K562 (cell line): ENCODE data around the gene ABHD13. TPM values are rescaled to one million over a fixed set of nuclear protein-coding genes. Genes with fewer than 3 reads are reported as not detected.

Experiments
- ATAC-seq: fragments of 200-7000 bp; cut with Tn5 transposase; 3 replicates; pipeline ENCODE4 v1.9.1; 2020; ENCODE audit warnings: moderate library complexity
- BruUV-seq: library from RNA; stranded (reverse); fragments of 400-500 nt; replicated peaks from 2 replicates; lab custom pipeline; 2021; lab: Mats Ljungman, UMichigan
- CTCF ChIA-PET: fragments of 300-600 bp; formaldehyde crosslinking; extraction: SDS; loops from one replicate; lab custom pipeline; 2021; ENCODE audit warnings: low intra/inter-chr PET ratio; lab: Yijun Ruan, JAX
- POLR2A ChIA-PET: fragments of 300-600, 350-650 bp; sonication (Branson Sonifier 250); formaldehyde crosslinking; extraction: SDS; loops from one replicate; lab custom pipeline; 2021; ENCODE audit warnings: antibody characterized with exemption, inconsistent platforms; lab: Yijun Ruan, JAX
- DNase-seq, 4 experiments: peaks; one replicate each; pipeline versions ENCODE4 v3.0.0 to v3.0.0-alpha.2; 2011 to 2018; ENCODE audit warnings: low spot score in 3 of 4, mixed read lengths in 3 of 4; ENCODE audit errors: extremely low read depth in 1 of 4
- FAIRE-seq: peaks from 2 replicates; lab custom pipeline; 2011; peaks lifted over from hg19 to GRCh38; lab: Jason Lieb, UNC
- H2AFZ ChIP-seq: 2 replicates; pipeline ENCODE4 v1.6.0; 2011; ENCODE audit warnings: low read depth, low read length, control low read depth, inconsistent platforms
- H3K27ac ChIP-seq: fragments of 200-600 bp; 3 replicates; pipeline ENCODE4 v1.8.0; 2011; ENCODE audit warnings: low read depth, mild to moderate bottlenecking, control low read depth, inconsistent platforms, low read length, moderate library complexity, mixed read lengths; ENCODE audit errors: extremely low read depth
- H3K27me3 ChIP-seq, 2 experiments: fragments of 300-600 bp in 1 of 2; 2 replicates in 1 of 2; 3 replicates in 1 of 2; pipeline versions ENCODE4 v1.6.0 to v1.8.0; 2011; ENCODE audit warnings: inconsistent platforms in 2 of 2, low read length in 2 of 2, mild to moderate bottlenecking in 1 of 2, mixed read lengths in 1 of 2, moderate library complexity in 1 of 2; ENCODE audit not compliant: control insufficient read depth in 2 of 2, insufficient read depth in 2 of 2
- H3K36me3 ChIP-seq: fragments of 300-600 bp; 3 replicates; pipeline ENCODE4 v1.8.0; 2011; ENCODE audit warnings: mild to moderate bottlenecking, low read length, inconsistent platforms; ENCODE audit not compliant: control insufficient read depth, insufficient read depth
- H3K4me1 ChIP-seq, 2 experiments: fragments of 200-600 bp in 1 of 2; replicated peaks in 1 of 2; 2 replicates in 1 of 2; 3 replicates in 1 of 2; pipeline versions ENCODE4 v1.5.1 to v1.8.0; 2011; ENCODE audit warnings: inconsistent platforms in 2 of 2, low read length in 2 of 2, mild to moderate bottlenecking in 1 of 2, mixed read lengths in 1 of 2, moderate library complexity in 1 of 2; ENCODE audit not compliant: control insufficient read depth in 2 of 2, insufficient read depth in 2 of 2
- H3K4me2 ChIP-seq: 2 replicates; pipeline ENCODE4 v1.6.1; 2011; ENCODE audit warnings: low read length, control low read depth, inconsistent platforms, mixed read lengths; ENCODE audit not compliant: insufficient read depth
- H3K4me3 ChIP-seq: fragments of 200-600 bp; sonication (generic), shearing (Covaris generic); 2 replicates; pipeline ENCODE4 v1.5.1; 2016; ENCODE audit warnings: control low read depth, inconsistent platforms
- H3K79me2 ChIP-seq: fragments of 200-600 bp; 3 replicates; pipeline ENCODE4 v1.8.0; 2011; ENCODE audit warnings: low read length, inconsistent platforms; ENCODE audit not compliant: control insufficient read depth, insufficient read depth
- H3K9ac ChIP-seq, 2 experiments: 2 replicates each; pipeline versions ENCODE4 v1.6.0 to v1.6.1; 2011; ENCODE audit warnings: low read depth in 2 of 2, low read length in 2 of 2, control low read depth in 1 of 2, inconsistent platforms in 1 of 2, mild to moderate bottlenecking in 1 of 2, mixed read lengths in 1 of 2; ENCODE audit not compliant: insufficient read depth in 1 of 2
- H3K9me1 ChIP-seq: one replicate; pipeline ENCODE4 v1.6.0; 2011; ENCODE audit warnings: inconsistent platforms, mild to moderate bottlenecking, low read length, moderate library complexity; ENCODE audit not compliant: control insufficient read depth, insufficient read depth
- H3K9me3 ChIP-seq: replicated peaks from 2 replicates; pipeline ENCODE4 v1.5.1; 2011; ENCODE audit warnings: low read depth, low read length, inconsistent platforms; ENCODE audit not compliant: control insufficient read depth, insufficient read depth
- H4K20me1 ChIP-seq: replicated peaks from 2 replicates; pipeline ENCODE4 v1.6.1; 2011; ENCODE audit warnings: low read length, inconsistent platforms, mixed read lengths; ENCODE audit not compliant: control insufficient read depth, insufficient read depth
- ATF1 ChIP-seq, 2 experiments: fragments of 450-650 bp in 1 of 2; IDR thresholded peaks; 2 replicates each; pipeline ENCODE4 v1.6.1; 2016; ENCODE audit warnings: missing compliant biosample characterization in 1 of 2, missing genetic modification characterization in 1 of 2
- NFYB ChIP-seq: IDR thresholded peaks from 2 replicates; pipeline ENCODE4 v1.6.1; 2011; ENCODE audit warnings: mild to moderate bottlenecking, moderate library complexity; ENCODE audit not compliant: insufficient read length; ENCODE audit errors: extremely low read depth
- NONO ChIP-seq, 2 experiments: fragments of 200-400 bp in 1 of 2; fragments of 450-650 bp in 1 of 2; formaldehyde crosslinking in 1 of 2; IDR thresholded peaks; 2 replicates each; pipeline ENCODE4 v1.6.1; 2017; ENCODE audit warnings: low read depth in 2 of 2, mild to moderate bottlenecking in 2 of 2, moderate library complexity in 2 of 2, low read length in 1 of 2
- POU5F1 ChIP-seq: fragments of 150-350 bp; IDR thresholded peaks from 2 replicates; pipeline ENCODE4 v1.6.1; 2014; ENCODE audit warnings: borderline replicate concordance, low read length, low read depth, mild to moderate bottlenecking; ENCODE audit not compliant: partially characterized antibody
- WGBS: fragments of 100-300 bp; shearing (Covaris generic); methylation state at CpG from one replicate; pipeline ENCODE4 v1.1.6; 2016; ENCODE audit warnings: low coverage, mixed read lengths; ENCODE audit not compliant: insufficient coverage; ENCODE audit errors: missing lambda C conversion rate; 5-methylcytosine and 5-hydroxymethylcytosine counted together
- in situ Hi-C: fragments of 300-500 bp; cut with MboI; formaldehyde crosslinking; loops from 4 replicates; pipeline ENCODE4 v1.15.0; 2018; ENCODE audit warnings: inconsistent platforms, mixed read lengths
- intact Hi-C: fragments of 100-400 bp; cut with micrococcal nuclease; formaldehyde crosslinking; loops from 2 replicates; pipeline ENCODE4 v1.14.2; 2022
- polyA plus RNA-seq, 8 experiments: library from polyadenylated mRNA; depleted of rRNA in 4 of 8; stranded (reverse) in 5 of 8; unstranded in 3 of 8; fragments of >200 nt; fragmentation: Nextera tagmentation in 2 of 8; fragmentation: Illumina TruSeq in 1 of 8; extraction: Ambion mirVana in 2 of 8; extraction: Trizol in 1 of 8; gene quantifications; 2 replicates each; pipeline versions ENCODE4 v1.2.1 to v1.2.3, GENCODE V29; 2011 to 2014; ENCODE audit warnings: inconsistent platforms in 1 of 8, missing spikeins in 1 of 8
- total RNA-seq, 7 experiments: library from RNA; depleted of rRNA in 6 of 7; stranded (reverse); fragments of >200 nt in 6 of 7; fragmentation: Illumina TruSeq in 2 of 7; extraction: Trizol in 2 of 7; gene quantifications; 2 replicates each; pipeline versions ENCODE4 v1.2.1 to v1.2.3, GENCODE V29; 2011 to 2021; ENCODE audit warnings: low replicate concordance in 1 of 7

Gene ABHD13
- total and polyA plus RNA-seq, 9 of the 15 experiments (the other 6 are each of a cell fraction or from before 2014, with no cell fraction given), result 1.7 to 7.0 (median 4.1) TPM

GRCh38 chr13:108178078-108178477, 40.1 kb upstream of the ABHD13 start:
- H3K27me3 ChIP-seq, result no peaks in the 10 kb centered on the region
- H3K4me3 ChIP-seq, result no peak overlapping the region
- no peak overlapping the region for H2AFZ ChIP-seq
- no peak overlapping the region for H3K4me2 ChIP-seq
- H4K20me1 ChIP-seq, result no peaks in the 10 kb centered on the region
- FAIRE-seq, result no peak
- intact Hi-C loops, result no loop called here
- no peak for DNase-seq
- H3K9me3 ChIP-seq, result no peaks in the 10 kb centered on the region
- H3K9me1 ChIP-seq, result no peaks in the 10 kb centered on the region
- 14% methylated on average over 9 of the region's 9 CpGs for WGBS
- ChIA-PET POLR2A (no interaction called here), CTCF (no interaction called here)
- in situ Hi-C loops, result no loop called here
- TF ChIP-seq NFYB (peak; percentile 67), ATF1 (CRISPR knock-in tag; IDR thresholded peaks at IDR 0.05) (no peak), ATF1 (tag; IDR thresholded peaks at IDR 0.05) (no peak)
- H3K27ac ChIP-seq, result no peak overlapping the region
- H3K36me3 ChIP-seq, result no peaks in the 10 kb centered on the region
- no peaks in the 10 kb centered on the region for H3K79me2 ChIP-seq
- H3K4me1 ChIP-seq, result no peaks in the 10 kb centered on the region
- H3K9ac ChIP-seq, result no peak overlapping the region
- BruUV-seq, result no TSS peak
- no peak for ATAC-seq

- DNase-seq, result no peak
- no peak for TF ChIP-seq POU5F1
- TF ChIP-seq NONO (IDR thresholded peaks at IDR 0.05; ENCODE audit: low read depth in 2 of 2, low read length in 1 of 2), result no peak
- TF ChIP-seq, all 486 proteins: peak for 0
- no peaks in the 10 kb centered on the region for H3K9me3 ChIP-seq
- H3K27ac ChIP-seq, result no peak overlapping the region
- no TSS peak for BruUV-seq
- H4K20me1 ChIP-seq, result no peaks in the 10 kb centered on the region
- H3K4me3 ChIP-seq, result no peak overlapping the region
- ChIA-PET POLR2A (no interaction called here), CTCF (no interaction called here)
- no peaks in the 10 kb centered on the region for H3K9me1 ChIP-seq
- H2AFZ ChIP-seq, result no peak overlapping the region
- in situ Hi-C loops (no loop called here), intact Hi-C loops (no loop called here)
- H3K27me3 ChIP-seq, result no peaks in the 10 kb centered on the region
- FAIRE-seq (no peak), ATAC-seq (no peak)
- no peaks in the 10 kb centered on the region for H3K36me3 ChIP-seq
- H3K4me2 ChIP-seq, result no peak overlapping the region
- H3K79me2 ChIP-seq, result no peaks in the 10 kb centered on the region
- H3K9ac ChIP-seq, result no peak overlapping the region
- H3K4me1 ChIP-seq, result no peaks in the 10 kb centered on the region
- WGBS, result 4% methylated on average over 3 of the region's 3 CpGs
Measured at GRCh38 chr13:108182652-108183051, 35.5 kb upstream of the ABHD13 start.
